IPS DF 19.7 (cell line): ENCODE measurements around the gene BCAN.
"Not testable (repeated sequence)": the region's sequence is repeated elsewhere in the genome, so short reads cannot be mapped to it uniquely, and the experiment has no call there.

ENCODE experiments used
- DNase-seq: peaks from one replicate; pipeline ENCODE4 v3.0.0-alpha.2; 2013; ENCODE audit warnings: low read depth, low spot score

The BCAN gene

DNA sequence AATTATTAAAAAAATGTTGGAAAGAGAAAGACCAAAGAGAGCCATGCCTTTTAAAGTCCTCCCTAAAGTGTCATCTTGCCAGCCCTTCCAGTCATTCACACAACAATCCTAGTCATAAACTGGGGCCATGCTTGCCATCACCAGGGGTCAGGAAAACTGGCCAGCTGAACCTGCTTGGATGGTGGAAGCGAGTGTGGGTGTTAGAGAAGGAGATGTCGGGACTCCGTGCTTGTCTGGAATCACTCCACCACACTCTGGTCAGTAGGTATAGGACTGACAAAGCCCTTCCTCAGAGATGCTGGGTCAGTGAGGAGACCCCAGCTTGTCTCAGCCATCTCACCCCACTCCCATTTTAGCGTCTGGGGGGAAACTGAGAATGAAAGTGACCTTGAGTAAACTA is 26.0 kb upstream of the BCAN start:
- no peak for DNase-seq

DNA sequence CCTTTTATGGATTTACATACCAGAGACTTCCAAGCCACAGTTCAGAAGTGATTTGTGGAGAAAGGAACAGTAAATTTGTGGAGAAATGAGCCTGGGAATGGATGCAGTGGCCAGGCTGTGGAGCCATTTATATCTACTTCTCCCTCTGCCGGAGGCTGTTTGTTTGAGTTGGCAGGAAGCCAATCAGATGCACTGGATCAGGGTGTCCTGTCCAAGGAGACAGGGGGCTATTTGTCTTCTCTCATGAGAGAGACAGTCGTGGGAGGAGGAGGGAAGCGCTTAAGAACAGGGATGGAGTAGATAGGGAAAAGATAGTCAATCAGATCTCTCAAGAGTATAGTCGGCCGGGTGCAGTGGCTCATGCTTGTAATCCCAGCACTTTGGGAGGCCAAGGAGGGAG is 25.5 kb upstream of the BCAN start:
- DNase-seq = no peak

DNA sequence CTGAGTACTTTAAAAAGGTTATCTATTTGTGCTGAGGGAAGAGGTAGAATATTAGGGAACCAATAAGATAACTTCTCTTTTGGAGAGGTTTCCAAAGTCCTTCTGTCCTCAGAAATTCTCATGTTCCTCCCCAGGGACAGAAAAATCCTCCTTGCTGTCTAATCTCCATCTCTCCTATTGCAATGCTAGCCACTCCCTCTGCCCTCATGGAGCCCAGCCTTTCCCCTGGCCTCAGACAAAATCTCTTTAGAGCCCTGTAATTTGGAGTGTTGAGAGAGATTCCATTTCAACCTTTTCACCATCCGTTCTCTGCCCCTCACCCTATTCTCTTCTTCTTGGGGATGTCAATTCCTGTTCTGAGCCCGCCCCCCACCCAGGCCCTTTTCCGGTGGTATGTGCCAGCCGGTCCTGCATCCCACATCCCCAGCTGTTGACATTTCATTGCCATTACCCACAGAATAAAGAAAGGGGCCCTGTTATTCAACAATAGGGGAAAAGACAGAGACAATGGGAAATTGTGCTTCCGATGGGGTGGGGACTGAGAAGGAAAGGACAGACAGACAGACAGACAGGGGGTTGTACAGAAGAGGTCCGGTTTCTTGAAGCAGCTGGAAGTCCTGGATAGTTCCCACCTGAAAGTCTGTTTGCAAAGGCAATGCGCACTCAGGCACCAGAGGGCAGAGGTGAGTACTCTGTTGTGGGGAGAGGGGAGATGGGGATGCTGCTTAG is 22.9 kb upstream of the BCAN start, which contains the start of gene HAPLN2:
TSS of gene HAPLN2 (plus strand) at position 563 of the 729 bp plus-strand sequence. CDS start 4,076 bp downstream, outside the sequence.
- DNase-seq = no peak

DNA sequence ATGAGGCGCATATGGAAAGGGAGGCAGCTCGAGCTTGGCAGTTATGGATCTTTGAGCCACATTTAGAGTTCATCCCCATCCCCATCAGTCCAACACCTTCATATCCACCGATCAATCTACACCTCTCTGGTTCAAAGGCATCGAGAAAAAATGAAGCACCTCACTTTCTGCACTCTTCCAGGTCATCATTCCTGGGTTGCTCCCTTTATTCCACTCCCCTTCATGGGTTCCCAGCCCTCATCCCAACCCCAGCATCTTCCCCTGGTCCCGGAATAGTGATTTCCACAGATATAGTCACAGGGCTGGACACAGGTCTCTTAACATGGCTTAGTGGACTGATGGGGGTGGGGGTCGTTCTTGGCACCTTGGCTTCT is 22.3 kb upstream of the BCAN start:
- DNase-seq = no peak

DNA sequence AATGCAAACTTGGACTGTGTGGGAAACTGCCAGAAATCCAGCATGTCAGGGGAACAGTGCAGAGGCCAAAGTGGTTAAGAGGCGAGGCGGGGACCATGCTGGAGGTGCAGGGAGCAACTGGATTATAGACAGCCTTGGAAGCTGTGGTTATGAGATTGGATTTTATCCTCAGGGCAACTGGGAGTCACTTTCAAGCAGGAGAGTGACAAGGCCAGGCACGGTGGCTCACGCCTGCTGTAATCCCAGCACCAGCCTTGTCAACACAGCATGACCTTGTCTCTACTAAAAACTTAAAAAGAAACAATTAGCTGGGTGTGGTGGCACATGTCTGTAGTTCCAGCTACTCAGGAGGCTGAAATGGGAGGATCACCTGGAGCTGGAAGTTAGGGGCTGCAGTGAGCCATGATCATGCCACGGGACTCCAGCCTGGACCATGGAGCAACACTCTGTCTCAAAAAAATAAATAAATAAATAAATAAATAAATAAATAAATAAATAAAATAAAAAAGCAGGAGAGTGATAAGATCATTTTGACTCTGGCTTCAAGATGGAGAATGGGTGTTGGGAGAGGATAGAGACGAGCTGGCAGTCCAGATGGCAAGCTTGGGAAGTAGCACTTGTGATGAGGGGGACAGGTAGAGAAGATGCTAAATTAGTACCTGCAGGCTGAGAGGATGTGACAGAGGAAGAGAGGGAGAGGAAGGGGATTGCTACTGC is 19.2 kb upstream of the BCAN start:
- DNase-seq = no peak

DNA sequence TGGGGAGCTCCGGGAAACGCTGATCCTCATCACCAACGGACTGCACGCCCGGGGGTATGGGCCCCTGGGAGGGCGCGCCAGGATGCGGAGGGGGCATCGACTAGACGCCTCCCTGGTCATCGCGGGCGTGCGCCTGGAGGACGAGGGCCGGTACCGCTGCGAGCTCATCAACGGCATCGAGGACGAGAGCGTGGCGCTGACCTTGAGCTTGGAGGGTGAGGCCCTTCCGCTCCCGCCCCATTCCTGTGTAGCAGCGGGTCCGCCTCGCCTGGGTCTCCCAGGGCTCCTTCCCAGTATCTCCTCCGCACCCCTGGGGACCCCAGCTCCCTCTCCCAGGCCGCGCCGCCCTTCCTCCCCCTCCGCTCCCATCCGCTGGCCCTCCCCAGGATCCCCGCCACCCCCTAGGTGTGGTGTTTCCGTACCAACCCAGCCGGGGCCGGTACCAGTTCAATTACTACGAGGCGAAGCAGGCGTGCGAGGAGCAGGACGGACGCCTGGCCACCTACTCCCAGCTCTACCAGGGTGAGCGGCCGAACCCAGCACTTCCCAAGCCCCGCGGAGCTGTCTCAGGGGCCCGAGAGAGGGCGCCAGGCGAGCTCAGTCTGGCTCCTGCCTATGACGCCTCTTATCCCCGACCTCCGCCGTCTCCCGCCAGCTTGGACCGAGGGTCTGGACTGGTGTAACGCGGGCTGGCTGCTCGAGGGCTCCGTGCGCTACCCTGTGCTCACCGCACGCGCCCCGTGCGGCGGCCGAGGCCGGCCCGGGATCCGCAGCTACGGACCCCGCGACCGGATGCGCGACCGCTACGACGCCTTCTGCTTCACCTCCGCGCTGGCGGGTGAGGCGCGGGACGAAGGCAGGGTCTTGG is 17.7 kb upstream of the BCAN start:
- no peak for DNase-seq

DNA sequence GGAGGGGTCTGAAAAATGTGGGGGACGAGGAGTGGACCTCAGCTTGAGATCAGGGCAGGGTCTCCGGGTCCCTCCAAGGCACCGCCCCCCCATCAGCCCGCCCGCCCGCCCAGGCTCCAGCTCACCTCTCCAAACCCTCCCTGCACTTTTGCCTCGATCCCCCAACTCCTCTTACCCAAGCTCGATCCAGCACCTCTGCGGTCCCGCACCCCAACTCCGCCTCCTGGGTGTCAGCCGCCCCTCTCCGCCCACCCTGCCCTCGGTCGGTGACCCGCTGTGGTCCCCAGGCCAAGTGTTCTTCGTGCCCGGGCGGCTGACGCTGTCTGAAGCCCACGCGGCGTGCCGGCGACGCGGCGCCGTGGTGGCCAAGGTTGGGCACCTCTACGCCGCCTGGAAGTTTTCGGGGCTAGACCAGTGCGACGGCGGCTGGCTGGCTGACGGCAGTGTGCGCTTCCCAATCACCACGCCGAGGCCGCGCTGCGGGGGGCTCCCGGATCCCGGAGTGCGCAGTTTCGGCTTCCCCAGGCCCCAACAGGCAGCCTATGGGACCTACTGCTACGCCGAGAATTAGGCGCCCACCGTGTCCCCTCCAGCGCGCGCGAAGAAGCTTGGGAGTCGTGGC is 17.0 kb upstream of the BCAN start:
- DNase-seq = no peak

DNA sequence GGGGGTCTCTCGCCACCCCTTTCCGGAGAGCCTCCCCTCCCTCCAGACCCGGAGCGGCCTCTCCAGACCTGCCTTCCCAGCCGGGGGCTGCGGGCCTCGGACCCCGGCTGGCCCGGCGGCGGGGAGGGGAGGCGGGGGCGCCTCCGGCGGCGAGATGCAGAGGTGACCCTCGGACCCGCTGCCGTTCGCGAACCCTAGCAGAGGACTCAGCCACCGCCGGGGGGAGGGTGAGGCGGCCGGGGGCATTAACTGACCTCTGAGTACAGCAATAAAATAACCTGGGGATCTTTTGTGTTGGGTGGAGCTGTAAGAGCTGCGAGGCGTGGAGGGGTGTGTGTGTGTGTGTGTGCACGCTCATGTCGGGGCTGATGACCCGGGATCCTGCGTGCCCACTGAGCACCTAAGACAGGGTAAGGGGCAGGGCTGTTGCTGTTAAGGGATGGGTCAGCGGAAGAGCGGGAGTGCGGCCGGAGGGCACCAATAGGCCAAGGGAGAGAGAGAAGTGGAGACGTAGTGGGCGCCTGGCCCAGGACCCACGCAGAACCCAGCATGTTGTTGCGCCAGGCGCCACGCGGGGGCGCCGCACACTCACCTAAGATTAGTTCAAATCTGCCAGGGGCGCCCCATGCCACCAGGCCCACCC is 16.4 kb upstream of the BCAN start:
- no peak for DNase-seq

DNA sequence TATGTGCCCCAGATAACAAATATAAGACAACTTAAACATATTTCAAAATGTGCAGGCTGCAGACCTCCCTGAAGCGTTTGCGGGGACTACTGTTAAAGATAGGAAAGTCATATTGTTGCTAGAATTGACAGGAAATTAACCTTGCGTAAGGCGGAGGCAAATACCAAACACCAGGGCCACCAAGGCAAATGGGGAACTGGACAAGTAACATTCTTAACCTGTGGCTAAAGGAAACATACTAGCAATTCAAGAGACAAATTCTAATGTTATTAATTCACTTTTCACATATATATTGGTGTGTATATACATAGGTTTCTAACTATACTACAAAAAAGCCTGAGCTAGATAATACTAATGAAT is 15.9 kb upstream of the BCAN start:
- no peak for DNase-seq

DNA sequence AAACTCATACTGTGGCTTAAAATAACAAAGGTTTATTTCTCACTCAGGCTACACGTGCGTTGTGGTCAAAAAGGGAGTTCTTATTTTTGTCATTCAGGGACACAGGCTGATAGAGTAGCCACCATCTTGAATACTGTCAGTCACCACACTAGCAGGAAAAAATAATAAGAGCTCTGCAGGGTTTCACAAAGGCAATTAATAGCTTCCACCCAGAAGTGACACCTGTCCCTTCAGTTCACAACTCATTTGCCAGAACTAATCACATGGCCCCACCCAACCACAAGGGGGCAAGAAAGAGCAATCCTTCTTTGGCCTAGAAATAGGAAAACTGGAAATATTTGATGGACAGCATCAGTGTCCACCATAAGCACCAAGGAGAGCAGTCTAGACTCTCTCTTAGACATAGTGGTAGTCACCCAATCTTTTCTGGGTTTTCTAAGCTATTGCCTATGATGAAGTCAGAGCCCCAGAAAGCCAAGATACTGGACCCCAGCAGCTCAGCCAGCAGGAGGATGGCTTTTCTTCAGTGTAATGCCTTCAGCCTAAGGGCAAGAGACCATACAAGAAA is 14.5 kb upstream of the BCAN start:
- DNase-seq = no peak

DNA sequence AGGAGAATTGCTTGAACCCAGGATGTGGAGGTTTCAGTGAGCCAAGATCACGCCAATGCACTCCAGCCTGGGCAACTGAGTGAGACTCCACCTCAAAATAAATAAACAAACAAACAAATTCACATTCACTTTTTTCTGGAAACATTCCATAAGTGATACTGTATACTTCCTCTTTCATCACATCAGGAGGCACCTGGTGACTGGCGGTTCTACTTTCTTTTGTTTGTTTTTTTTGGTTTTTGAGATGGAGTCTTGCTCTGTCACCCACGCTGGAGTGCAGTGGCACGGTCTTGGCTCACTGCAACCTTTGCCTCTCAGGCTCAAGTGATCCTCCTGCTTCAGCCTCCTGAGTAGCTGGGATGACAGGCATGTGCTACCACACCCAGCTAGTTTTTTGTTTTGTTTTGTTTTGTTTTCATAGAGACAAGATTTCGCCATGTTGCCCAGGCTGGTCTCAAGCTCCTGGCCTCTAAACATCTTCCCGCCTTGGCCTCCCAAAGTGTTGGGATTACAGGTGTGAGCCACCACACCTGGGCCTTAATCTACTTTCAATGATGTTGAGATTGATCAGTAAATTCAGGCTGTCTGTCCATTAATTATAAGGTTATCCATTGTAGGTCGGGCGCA is 12.0 kb upstream of the BCAN start:
- no peak for DNase-seq

DNA sequence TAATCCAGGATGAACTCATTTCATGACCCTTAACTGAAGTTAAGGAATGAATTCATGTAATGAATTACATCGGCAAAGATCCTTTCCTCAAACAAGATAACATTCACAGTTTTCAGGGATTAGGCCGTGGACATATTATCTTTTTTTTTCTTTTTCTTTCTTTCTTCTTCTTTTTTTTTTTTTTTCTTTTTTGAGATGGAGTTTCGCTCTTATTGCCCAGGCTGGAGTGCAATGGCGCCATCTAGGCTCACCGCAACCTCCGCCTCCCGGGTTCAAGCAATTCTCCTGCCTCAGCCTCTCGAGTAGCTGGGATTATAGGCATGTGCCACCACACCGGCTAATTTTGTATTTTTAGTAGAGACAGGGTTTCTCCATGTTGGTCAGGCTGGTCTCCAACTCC is 10.8 kb upstream of the BCAN start:
- not testable (repeated sequence) for DNase-seq

DNA sequence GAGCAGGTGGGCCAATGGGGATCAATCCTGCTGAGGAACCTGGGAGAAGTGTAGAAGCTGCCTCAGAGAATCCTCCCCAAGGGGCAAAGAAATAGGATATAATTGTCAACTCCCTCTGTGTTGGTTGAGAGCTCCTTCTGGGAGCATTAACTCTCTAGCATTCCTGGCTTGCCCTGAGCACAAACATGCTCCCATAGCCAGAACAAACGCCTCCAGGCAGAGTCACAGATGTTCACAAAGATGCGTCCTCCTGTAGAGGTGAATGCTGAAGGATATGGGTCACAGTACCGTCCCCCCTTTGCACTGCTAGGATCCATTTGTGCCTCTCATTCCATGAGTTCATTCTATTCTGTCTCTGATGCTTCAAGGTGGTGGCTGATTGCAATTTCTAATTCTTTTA is 9.6 kb upstream of the BCAN start:
- no peak for DNase-seq

DNA sequence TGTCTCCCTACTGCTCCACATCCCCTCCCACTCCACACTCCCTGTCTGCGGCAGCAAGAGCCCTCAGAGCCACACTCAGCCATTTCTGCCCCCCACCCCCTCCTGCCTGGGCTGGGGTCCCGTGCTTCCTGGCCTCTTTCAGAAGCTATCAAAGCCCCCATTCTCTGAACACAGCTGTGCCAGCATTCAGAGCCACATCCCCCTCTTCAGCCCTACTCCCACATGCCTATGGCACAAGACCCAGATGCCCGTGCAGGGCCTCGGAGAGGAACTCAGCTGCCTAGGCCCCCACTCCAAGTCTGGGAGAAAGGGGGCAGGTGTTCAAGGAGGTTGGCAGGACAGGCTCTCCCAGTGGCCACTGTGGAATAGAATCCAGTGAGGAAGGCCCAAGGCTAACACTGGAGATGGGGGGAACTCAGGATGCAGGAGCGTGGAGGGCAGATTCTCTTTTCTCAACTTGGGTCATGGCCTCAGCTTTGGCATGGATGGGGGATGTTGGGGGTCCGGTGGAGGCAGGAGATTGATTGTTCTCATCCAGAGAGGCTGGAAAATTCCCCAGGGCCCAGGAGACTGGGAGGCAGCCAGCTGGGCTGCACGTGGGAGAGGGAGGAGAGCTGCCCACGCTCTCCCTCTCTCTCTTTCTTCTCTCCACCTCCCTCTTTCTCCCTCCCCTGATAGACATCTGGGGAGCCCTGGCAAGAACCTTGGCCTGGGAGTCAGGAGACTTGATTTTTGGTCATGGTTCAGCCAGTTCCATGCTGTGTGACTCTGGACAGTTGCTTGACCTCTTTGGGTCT is 3.5 kb upstream of the BCAN start:
- no peak for DNase-seq

DNA sequence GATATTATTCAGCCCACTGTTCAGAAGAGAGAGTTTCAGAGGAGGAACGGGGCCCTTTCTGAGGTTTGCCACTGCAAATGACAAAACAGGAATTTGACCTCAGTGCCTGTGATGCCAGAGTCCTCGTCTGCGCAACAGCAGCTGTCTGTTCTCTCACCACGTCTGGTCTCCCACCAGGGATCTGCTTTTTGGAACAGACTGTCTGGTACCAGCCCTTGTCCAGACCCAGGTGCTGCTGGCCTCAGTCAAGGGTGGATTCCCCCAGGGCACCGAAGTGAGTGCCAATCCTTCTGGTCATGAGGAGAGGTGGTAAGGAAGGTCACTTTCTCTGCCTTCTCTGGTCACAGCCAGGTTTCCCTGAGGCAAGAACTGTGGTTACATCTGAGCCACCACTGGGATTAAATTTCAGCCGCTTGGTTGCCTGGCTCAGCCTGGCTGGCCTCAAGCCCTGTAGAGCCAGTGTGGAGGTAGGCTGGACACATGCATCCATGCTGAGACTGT is 2.3 kb upstream of the BCAN start:
- DNase-seq = no peak

DNA sequence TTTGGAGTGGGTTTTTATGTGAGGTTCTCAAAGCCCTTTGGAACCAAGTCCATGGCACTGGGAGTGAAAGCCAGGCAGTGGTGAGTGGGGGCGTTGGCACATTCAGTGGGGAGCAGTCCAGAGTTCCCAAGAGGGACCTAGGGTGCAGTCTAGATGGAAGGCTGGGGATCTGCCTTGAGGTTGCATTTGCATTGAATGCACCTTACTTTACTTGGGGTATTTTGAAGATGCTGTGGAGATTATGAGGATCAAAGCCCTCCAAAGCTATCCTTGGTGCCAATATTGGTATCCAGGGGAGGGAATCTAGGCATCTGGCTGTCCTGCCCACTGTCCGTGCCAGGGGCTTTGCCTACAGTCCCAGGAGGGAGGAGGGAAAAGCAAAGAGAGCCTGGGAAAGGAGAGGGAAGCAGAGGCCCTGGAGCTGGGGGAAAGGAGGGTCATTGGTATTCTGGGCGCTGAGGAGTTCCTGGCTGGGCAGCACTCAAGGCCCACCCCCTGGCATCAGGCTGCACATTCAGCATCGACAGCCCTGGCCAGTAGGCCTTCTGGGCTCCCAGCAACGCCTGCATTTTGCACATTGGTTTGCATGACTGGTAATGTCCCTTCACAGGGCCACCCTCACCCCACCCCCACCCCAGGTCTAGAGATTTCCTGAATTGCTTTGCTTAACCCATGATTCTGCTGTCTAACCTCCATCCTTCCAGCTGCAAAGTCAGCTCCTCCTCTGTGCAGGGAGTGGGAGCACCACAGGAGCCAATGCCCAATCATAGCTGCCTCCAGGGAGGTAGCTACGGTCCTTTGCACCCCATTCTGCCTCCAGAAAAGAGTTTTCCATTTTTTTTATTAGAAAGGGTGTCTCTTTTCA is 843 bp upstream of the BCAN start:
- no peak for DNase-seq

DNA sequence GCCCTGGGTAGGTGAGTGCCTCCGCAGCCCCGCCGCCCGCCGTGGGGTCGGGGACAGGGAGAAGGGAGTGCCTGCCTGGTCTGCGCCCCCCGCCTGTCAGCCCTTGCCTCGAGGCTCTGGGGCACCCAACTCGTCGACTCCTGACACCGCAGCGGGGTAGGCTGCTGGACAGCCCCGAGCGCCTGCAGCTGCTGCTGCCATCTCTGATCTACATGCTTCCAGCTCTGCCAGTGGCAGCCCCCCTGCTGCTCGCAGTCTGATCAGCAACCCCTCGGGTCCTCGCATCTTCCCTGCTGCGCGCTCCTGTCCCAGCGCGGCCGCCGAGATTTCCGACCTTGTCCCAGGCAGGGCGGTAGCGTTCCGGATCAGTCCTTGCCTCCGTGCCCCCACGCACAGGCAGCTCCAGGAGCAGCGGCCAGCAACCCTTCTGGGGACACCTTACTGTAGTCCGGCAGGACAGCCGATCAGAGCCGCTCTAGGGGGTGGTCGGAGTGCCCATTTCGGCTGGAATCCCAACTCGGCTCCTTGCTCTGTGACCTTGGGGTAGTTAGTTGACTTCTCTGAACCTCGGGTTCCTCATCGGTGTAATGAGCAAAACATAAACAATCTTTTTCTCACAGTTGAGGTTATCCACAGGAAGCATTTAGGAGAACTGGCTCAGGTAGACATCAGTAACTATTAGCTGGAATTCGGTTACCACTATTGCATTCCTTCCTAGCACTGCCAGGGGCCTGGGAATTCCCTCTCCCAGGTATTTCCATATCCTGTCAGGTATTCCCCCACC is 540 bp downstream of the BCAN start:
- DNase-seq = no peak
